ENCODE data around the gene CTDSP1.

CTDSP1 gene

GRCh38 chr2:218400167-218400929, 680 bp downstream of the CTDSP1 start:
- DNase-seq (ENCODE audit: low read depth), result peak; percentile 37

- DNase-seq (ENCODE audit: low read depth), result no peak
These were observed 1.5 kb downstream of the CTDSP1 start for GRCh38 chr2:218400930-218401881.

- DNase-seq (ENCODE audit: low read depth), result no peak
These were observed 2.2 kb downstream of the CTDSP1 start for GRCh38 chr2:218401890-218402289.

- no peak for DNase-seq (ENCODE audit: low read depth)
These were observed 2.8 kb downstream of the CTDSP1 start for GRCh38 chr2:218402491-218402901.

GRCh38 chr2:218402911-218403411, 3.3 kb downstream of the CTDSP1 start:
- no peak for DNase-seq (ENCODE audit: low read depth)

- DNase-seq (ENCODE audit: low read depth), result no peak
These were observed 4.1 kb downstream of the CTDSP1 start for GRCh38 chr2:218403810-218404209.

- no peak for DNase-seq (ENCODE audit: low read depth)
These were observed 4.8 kb downstream of the CTDSP1 start for GRCh38 chr2:218404351-218405085.

- no peak for DNase-seq (ENCODE audit: low read depth)
These were observed 5.5 kb downstream of the CTDSP1 start for GRCh38 chr2:218405086-218405745.

GRCh38 chr2:218405746-218406208, 6.1 kb downstream of the CTDSP1 start:
- no peak for DNase-seq (ENCODE audit: low read depth)

- DNase-seq (ENCODE audit: low read depth), result peak; percentile 95
These were observed 6.7 kb downstream of the CTDSP1 start for GRCh38 chr2:218406209-218406948.

GRCh38 chr2:218406949-218407618, 7.4 kb downstream of the CTDSP1 start:
- DNase-seq (ENCODE audit: low read depth), result peak; percentile 48

- DNase-seq (ENCODE audit: low read depth), result no peak
These were observed 8.0 kb downstream of the CTDSP1 start for GRCh38 chr2:218407717-218408116.

- no peak for DNase-seq (ENCODE audit: low read depth)
These were observed 18.7 kb downstream of the CTDSP1 start for GRCh38 chr2:218418321-218418716.

GRCh38 chr2:218418717-218419458, 19.2 kb downstream of the CTDSP1 start, which contains the start of gene VIL1:
Gene VIL1 (plus strand): TSS chr2:218419123. CDS start chr2:218423779, 4,656 bp downstream.
- no peak for DNase-seq (ENCODE audit: low read depth)

- no peak for DNase-seq (ENCODE audit: low read depth)
These were observed 20.1 kb downstream of the CTDSP1 start for GRCh38 chr2:218419630-218420216.

- no peak for DNase-seq (ENCODE audit: low read depth)
These were observed 21.4 kb downstream of the CTDSP1 start for GRCh38 chr2:218421027-218421426.

GRCh38 chr2:218422403-218423086, 22.9 kb downstream of the CTDSP1 start:
- no peak for DNase-seq (ENCODE audit: low read depth)

- DNase-seq (ENCODE audit: low read depth), result no peak
These were observed 23.9 kb downstream of the CTDSP1 start for GRCh38 chr2:218423584-218423983.
